GM21576 (cell line): ENCODE measurements around the gene SAC3D1.

Experiments used
- ATAC-seq: cut with Tn5 transposase; IDR thresholded peaks from one replicate; pipeline ENCODE4 v1.9.1; 2021; ENCODE audit warnings: mild to moderate bottlenecking, moderate library complexity; ENCODE audit not compliant: unreplicated experiment

SAC3D1 gene

DNA sequence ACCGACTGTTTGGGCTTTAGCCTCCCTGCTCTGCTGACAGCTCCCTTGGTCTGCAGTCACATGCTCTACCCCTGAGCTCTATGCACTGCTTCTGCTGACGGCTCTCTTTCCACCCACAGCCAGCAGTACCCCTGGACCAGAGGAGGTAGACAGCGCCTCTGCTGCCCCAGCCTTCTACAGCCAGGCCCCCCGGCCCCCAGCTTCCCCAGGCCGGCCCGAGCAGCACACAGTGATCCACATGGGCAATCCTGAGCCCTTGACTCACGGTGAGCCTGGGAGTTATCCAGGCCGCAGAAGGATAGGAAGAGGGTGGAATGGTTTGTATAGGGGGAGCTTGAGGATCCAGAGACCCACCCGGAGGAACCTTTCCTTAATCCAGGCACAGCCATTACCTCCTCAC lies 45.8 kb downstream of the SAC3D1 start:
- no peak for ATAC-seq

GRCh38 chr11:65087216-65087615 lies 46.2 kb downstream of the SAC3D1 start:
- no peak for ATAC-seq

DNA sequence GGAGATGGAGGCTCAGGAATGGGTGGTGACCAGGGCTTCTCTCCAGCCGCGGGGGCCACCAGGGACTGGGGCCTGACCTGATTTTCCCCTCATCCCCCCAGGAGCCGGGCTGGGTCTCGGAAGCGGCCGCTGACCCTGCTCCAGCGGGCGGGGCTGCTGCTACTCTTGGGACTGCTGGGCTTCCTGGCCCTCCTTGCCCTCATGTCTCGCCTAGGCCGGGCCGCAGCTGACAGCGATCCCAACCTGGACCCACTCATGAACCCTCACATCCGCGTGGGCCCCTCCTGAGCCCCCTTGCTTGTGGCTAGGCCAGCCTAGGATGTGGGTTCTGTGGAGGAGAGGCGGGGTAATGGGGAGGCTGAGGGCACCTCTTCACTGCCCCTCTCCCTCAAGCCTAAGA lies 46.8 kb downstream of the SAC3D1 start:
- ATAC-seq, result no peak

- no peak for ATAC-seq
These were observed 48.6 kb downstream of the SAC3D1 start for GRCh38 chr11:65089621-65090020.

GRCh38 chr11:65090628-65091027 lies 49.6 kb downstream of the SAC3D1 start:
- ATAC-seq, result no peak
